ENCODE measurements around the gene CARD14. TPM values are rescaled to one million over a fixed set of nuclear protein-coding genes. Genes with fewer than 3 reads are reported as not detected.
"Not testable (repeated sequence)": the region's sequence is repeated elsewhere in the genome, so short reads cannot be mapped to it uniquely, and the experiment has no call there.

Gene CARD14
- total and polyA plus RNA-seq, 2 donors (not counting 1 experiment from before 2014, with no cell fraction given), result not detected

DNA sequence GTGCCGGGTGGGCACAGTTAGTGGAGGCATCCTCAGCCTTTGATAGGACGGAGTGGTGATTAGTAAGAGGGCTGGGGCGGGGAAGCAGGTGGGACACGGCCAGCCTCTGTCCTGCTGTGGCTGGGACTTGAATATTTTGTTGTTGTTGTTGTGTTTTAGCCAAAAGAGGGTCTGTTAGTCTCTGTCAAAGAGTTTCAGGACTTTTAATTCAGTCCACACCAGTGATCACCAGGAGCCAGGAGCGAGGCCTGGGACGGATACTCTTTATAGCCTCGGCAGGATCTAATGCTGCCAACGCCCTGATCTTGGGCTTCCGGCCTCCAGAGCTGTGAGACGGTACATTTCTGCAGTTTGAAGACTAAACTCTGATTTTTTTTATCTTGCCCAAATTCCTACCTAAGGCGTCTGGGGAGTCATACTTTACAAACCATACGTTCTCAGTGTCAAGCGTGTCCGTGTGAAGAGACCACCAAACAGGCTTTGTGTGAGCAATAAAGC lies 87.9 kb downstream of the CARD14 start:
- CTCF ChIA-PET, result no interaction called here
- TF ChIP-seq CTCF (IDR thresholded peaks at IDR 0.05), result no peak
- TF ChIP-seq EZH2 (IDR thresholded peaks at IDR 0.05; ENCODE audit: borderline replicate concordance, insufficient read depth, low read depth, low read length, poor library complexity, severe bottlenecking), result no peak

DNA sequence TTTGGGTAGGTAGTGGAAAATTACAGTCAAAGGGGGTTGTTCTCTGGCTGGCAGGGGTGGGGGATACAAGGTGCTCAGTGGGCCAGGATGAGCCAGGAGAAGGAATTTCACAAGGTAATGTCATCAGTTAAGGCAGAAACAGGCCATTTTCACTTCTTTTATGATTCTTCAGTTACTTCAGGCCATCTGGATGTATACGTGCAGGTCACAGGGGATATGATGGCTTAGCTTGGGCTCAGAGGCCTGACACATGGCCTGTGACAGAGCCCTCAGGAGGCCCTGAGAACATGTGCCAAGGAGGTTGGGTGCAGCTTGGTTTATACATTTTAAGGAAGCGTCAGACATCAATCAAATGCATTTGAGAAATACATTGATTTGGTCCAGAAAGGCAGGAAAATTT lies 88.5 kb downstream of the CARD14 start:
- H3K4me2 ChIP-seq (replicated peaks; ENCODE audit: low read depth, low read length, poor library complexity, severe bottlenecking); ATAC-seq (ENCODE audit: low read depth); intact Hi-C loops (cut with micrococcal nuclease); CTCF ChIA-PET; H3K27me3 ChIP-seq (replicated peaks in 1 of 4; ENCODE audit: control extremely low read depth in 1 of 4, control insufficient read depth in 3 of 4, insufficient read depth in 4 of 4, low read length in 3 of 4); H3K9me3 ChIP-seq (ENCODE audit: control extremely low read depth in 1 of 3, control insufficient read depth in 2 of 3, insufficient read depth in 1 of 3, low read length in 2 of 3); H3K9ac ChIP-seq (ENCODE audit: low read length); H3K27me3 Mint-ChIP-seq; H3K9me3 Mint-ChIP-seq (ENCODE audit: insufficient read depth); DNase-seq; H3K4me3 ChIP-seq (ENCODE audit: control extremely low read depth in 1 of 5, extremely low read depth in 1 of 5, insufficient read depth in 1 of 5, low read depth in 2 of 5, low read length in 4 of 5); H2AFZ ChIP-seq (ENCODE audit: insufficient read depth, low read depth, low read length, poor library complexity, severe bottlenecking); H3K36me3 ChIP-seq (replicated peaks in 1 of 2; ENCODE audit: control extremely low read depth in 1 of 2, control insufficient read depth in 1 of 2, extremely low read depth in 1 of 2, insufficient read depth in 2 of 2, low read length in 1 of 2): not testable (repeated sequence)
- WGBS (ENCODE audit: insufficient coverage), result 20% methylated on average over 1 of the region's 2 CpGs
- H3K27ac Mint-ChIP-seq, result peak overlapping the region; percentile 93
- POLR2A ChIA-PET, result interaction anchor here (0.5 kb wide), 1 partner anchor 506 kb away, joined by 4 read pairs; no protein-coding TSS in a partner anchor
- H3K27ac ChIP-seq (ENCODE audit: low read length in 2 of 2), result peak overlapping the region in 1 of 2 donors; percentile 86
- peaks cover 18% of the 10 kb centered on the region for H3K79me2 ChIP-seq (ENCODE audit: control insufficient read depth, insufficient read depth, low read length)
- H4K20me1 ChIP-seq (ENCODE audit: control insufficient read depth, insufficient read depth, low read length, poor library complexity, severe bottlenecking), result peaks cover 15% of the 10 kb centered on the region
- peaks cover 26 to 36% of the 10 kb centered on the region in 2 donors for H3K4me1 ChIP-seq (ENCODE audit: control insufficient read depth in 2 of 2, insufficient read depth in 2 of 2, low read length in 2 of 2)
- peak overlapping the region; percentile 88 for H3K4me3 Mint-ChIP-seq
- peaks cover 46% of the 10 kb centered on the region for H3K4me1 Mint-ChIP-seq

More for the DNA sequence above, 87.9 kb downstream of the CARD14 start:
- peak overlapping the region in 1 of 2 donors; percentile 86 for H3K27ac ChIP-seq (ENCODE audit: low read length in 2 of 2)
- WGBS (ENCODE audit: insufficient coverage), result 87% methylated on average over 6 of the region's 14 CpGs
- peaks cover 12% of the 10 kb centered on the region for H3K79me2 ChIP-seq (ENCODE audit: control insufficient read depth, insufficient read depth, low read length)
- no peaks in the 10 kb centered on the region for H3K9me3 ChIP-seq (ENCODE audit: control extremely low read depth in 1 of 3, control insufficient read depth in 2 of 3, insufficient read depth in 1 of 3, low read length in 2 of 3)
- peaks cover 21 to 30% of the 10 kb centered on the region in 2 donors for H3K4me1 ChIP-seq (ENCODE audit: control insufficient read depth in 2 of 2, insufficient read depth in 2 of 2, low read length in 2 of 2)
- no peaks in the 10 kb centered on the region for H3K36me3 ChIP-seq (replicated peaks in 1 of 2; ENCODE audit: control extremely low read depth in 1 of 2, control insufficient read depth in 1 of 2, extremely low read depth in 1 of 2, insufficient read depth in 2 of 2, low read length in 1 of 2)
- POLR2A ChIA-PET, result no interaction called here
- peaks cover 11% of the 10 kb centered on the region for H4K20me1 ChIP-seq (ENCODE audit: control insufficient read depth, insufficient read depth, low read length, poor library complexity, severe bottlenecking)
- H3K4me2 ChIP-seq (replicated peaks; ENCODE audit: low read depth, low read length, poor library complexity, severe bottlenecking), result no peak overlapping the region
- H3K9ac ChIP-seq (ENCODE audit: low read length), result no peak overlapping the region
- H3K27ac Mint-ChIP-seq, result peak overlapping the region; percentile 93
- intact Hi-C loops (cut with micrococcal nuclease), result no loop called here
- no peak overlapping the region for H2AFZ ChIP-seq (ENCODE audit: insufficient read depth, low read depth, low read length, poor library complexity, severe bottlenecking)
- no peak overlapping the region for H3K4me3 ChIP-seq (ENCODE audit: control extremely low read depth in 1 of 5, extremely low read depth in 1 of 5, insufficient read depth in 1 of 5, low read depth in 2 of 5, low read length in 4 of 5)
- H3K9me3 Mint-ChIP-seq (ENCODE audit: insufficient read depth), result no peaks in the 10 kb centered on the region
- DNase-seq (no peak), ATAC-seq (ENCODE audit: low read depth) (no peak)
- peaks cover 44% of the 10 kb centered on the region for H3K4me1 Mint-ChIP-seq
- peak overlapping the region; percentile 32 for H3K4me3 Mint-ChIP-seq
- H3K27me3 ChIP-seq (replicated peaks in 1 of 4; ENCODE audit: control extremely low read depth in 1 of 4, control insufficient read depth in 3 of 4, insufficient read depth in 4 of 4, low read length in 3 of 4), result no peaks in the 10 kb centered on the region
- H3K27me3 Mint-ChIP-seq, result no peaks in the 10 kb centered on the region

Small RNAs within 50 kb of the gene (small RNA-seq; reads per million reads assigned to genes)
- not detected for gene AC087741.2 (ENCODE audit: insufficient read length, low read depth, low replicate concordance)

Other genes with a start within 250 kb of the CARD14 start
- 2.7 and 3.3 TPM in 2 replicates for gene TBC1D16, start 134.2 kb upstream of the CARD14 start, total RNA-seq
- 0.82 and 1.2 TPM in 2 replicates for gene TBC1D16, start 134.2 kb upstream of the CARD14 start, polyA plus RNA-seq
- gene CCDC40, start 133.4 kb upstream of the CARD14 start, total RNA-seq, result 1.9 and 3.2 TPM in 2 replicates
- gene CCDC40, start 133.4 kb upstream of the CARD14 start, polyA plus RNA-seq, result 0.63 and 1.4 TPM in 2 replicates
- 39.4 and 40.0 TPM in 2 replicates for gene GAA, start 68.4 kb upstream of the CARD14 start, total RNA-seq
- gene GAA, start 68.4 kb upstream of the CARD14 start, polyA plus RNA-seq, result 32.3 and 33.4 TPM in 2 replicates
- 83.4 and 86.0 TPM in 2 replicates for gene EIF4A3, start 22.9 kb upstream of the CARD14 start, total RNA-seq
- 137 and 251 TPM in 2 replicates for gene EIF4A3, start 22.9 kb upstream of the CARD14 start, polyA plus RNA-seq
- gene SGSH, start 50.3 kb downstream of the CARD14 start, total RNA-seq, result 83.7 and 93.6 TPM in 2 replicates
- gene SGSH, start 50.3 kb downstream of the CARD14 start, polyA plus RNA-seq, result 44.5 and 124 TPM in 2 replicates
- gene SLC26A11, start 50.4 kb downstream of the CARD14 start, total RNA-seq, result 28.5 and 31.4 TPM in 2 replicates
- gene SLC26A11, start 50.4 kb downstream of the CARD14 start, polyA plus RNA-seq, result 10.1 and 13.0 TPM in 2 replicates
- 287 and 299 TPM in 2 replicates for gene RNF213, start 90.8 kb downstream of the CARD14 start, total RNA-seq
- gene RNF213, start 90.8 kb downstream of the CARD14 start, polyA plus RNA-seq, result 121 and 134 TPM in 2 replicates
- 49.1 and 49.5 TPM in 2 replicates for gene ENDOV, start 245.1 kb downstream of the CARD14 start, total RNA-seq
- 21.9 and 25.3 TPM in 2 replicates for gene ENDOV, start 245.1 kb downstream of the CARD14 start, polyA plus RNA-seq

Data from B cell (primary cell).